Measurements from ENCODE around the gene FAM222A. TPM values are rescaled to one million over a fixed set of nuclear protein-coding genes. Genes with fewer than 3 reads are reported as not detected.

Gene FAM222A
- total RNA-seq, 6 experiments from 2014 or later = 0.34 to 4.3 (median 1.2) TPM

GRCh38 chr12:109734219-109735000 lies 20.8 kb downstream of the FAM222A start:
- DNase-seq (peak in 2 of 3 donors; percentile 35 to 53), ATAC-seq (peak in 1 of 4 donors; percentile 16)
- 35% methylated on average over 10 of the region's 22 CpGs for WGBS (ENCODE audit: insufficient coverage, low coverage, low lambda C conversion rate, missing lambda C conversion rate)
- intact Hi-C loops (cut with DNase I) = no loop called here
- no peaks in the 10 kb centered on the region for H3K9me3 ChIP-seq
- peaks cover 0 to 37% (median 17%) of the 10 kb centered on the region in 4 donors for H3K4me1 ChIP-seq
- H3K27me3 ChIP-seq = no peaks in the 10 kb centered on the region
- TF ChIP-seq CTCF (IDR thresholded peaks at IDR 0.05) (no peak), POLR2A (IDR thresholded peaks at IDR 0.05) (no peak)
- H3K4me3 ChIP-seq = no peak overlapping the region
- H3K36me3 ChIP-seq = no peaks in the 10 kb centered on the region
- H3K27ac ChIP-seq = no peak overlapping the region

GRCh38 chr12:109735051-109735521 lies 21.5 kb downstream of the FAM222A start:
- TF ChIP-seq POLR2A (IDR thresholded peaks at IDR 0.05) = no peak
- TF ChIP-seq CTCF (IDR thresholded peaks at IDR 0.05) = no peak
- intact Hi-C loops (cut with DNase I) = no loop called here
- no peak overlapping the region for H3K4me3 ChIP-seq
- no peak overlapping the region for H3K27ac ChIP-seq
- H3K36me3 ChIP-seq = no peaks in the 10 kb centered on the region
- 78% methylated on average over 10 of the region's 12 CpGs for WGBS (ENCODE audit: insufficient coverage, low coverage, low lambda C conversion rate, missing lambda C conversion rate)
- no peaks in the 10 kb centered on the region for H3K27me3 ChIP-seq
- ATAC-seq (no peak), DNase-seq (peak; percentile 12 to 37 (median 34))
- H3K9me3 ChIP-seq = no peaks in the 10 kb centered on the region
- peaks cover 0 to 37% (median 17%) of the 10 kb centered on the region in 4 donors for H3K4me1 ChIP-seq

- peak; percentile 53 to 90 (median 84) for DNase-seq
These were observed 22.4 kb downstream of the FAM222A start for GRCh38 chr12:109735825-109736551.

More at GRCh38 chr12:109735825-109736551, 22.4 kb downstream of the FAM222A start:
- 40% methylated on average over 6 of the region's 9 CpGs for WGBS (ENCODE audit: insufficient coverage, low coverage, low lambda C conversion rate, missing lambda C conversion rate)
- no peak overlapping the region for H3K4me3 ChIP-seq
- TF ChIP-seq CTCF (IDR thresholded peaks at IDR 0.05) (no peak), POLR2A (IDR thresholded peaks at IDR 0.05) (no peak)
- peak; percentile 78 to 85 (median 84) for ATAC-seq
- no peak overlapping the region for H3K27ac ChIP-seq
- no peaks in the 10 kb centered on the region for H3K36me3 ChIP-seq
- H3K4me1 ChIP-seq = peaks cover 0 to 37% (median 17%) of the 10 kb centered on the region in 4 donors
- no peaks in the 10 kb centered on the region for H3K9me3 ChIP-seq
- intact Hi-C loops (cut with DNase I) = no loop called here
- H3K27me3 ChIP-seq = no peaks in the 10 kb centered on the region

All from right lobe of liver (tissue), 6 donors.